MM.1S (cell line): ENCODE measurements around the gene CDH16.

Source experiments
- DNase-seq: peaks from one replicate; pipeline ENCODE4 v3.0.0-alpha.2; 2015
- H2AFZ ChIP-seq: fragments of 300-600 bp; sonication (generic); 2 replicates; pipeline ENCODE4 v1.6.0; 2016; ENCODE audit warnings: antibody characterized with exemption, low read length
- H3F3A ChIP-seq: fragments of 300-600 bp; sonication (generic); 2 replicates; pipeline ENCODE4 v1.6.1; 2016; ENCODE audit warnings: mild to moderate bottlenecking, antibody characterized with exemption, low read length, moderate library complexity, mixed read lengths; ENCODE audit not compliant: insufficient read depth
- H3K27ac ChIP-seq: fragments of 300-600 bp; sonication (generic); 2 replicates; pipeline ENCODE4 v1.5.1; 2016; ENCODE audit warnings: mild to moderate bottlenecking, low read length
- H3K27me3 ChIP-seq: fragments of 300-600 bp; sonication (generic); replicated peaks from 2 replicates; pipeline ENCODE4 v1.6.0; 2016; ENCODE audit warnings: low read length; ENCODE audit not compliant: insufficient read depth
- H3K36me3 ChIP-seq: fragments of 300-600 bp; sonication (generic); replicated peaks from 2 replicates; pipeline ENCODE4 v1.6.1; 2016; ENCODE audit warnings: mild to moderate bottlenecking, low read length, mixed read lengths; ENCODE audit not compliant: insufficient read depth
- H3K4me1 ChIP-seq: fragments of 300-600 bp; sonication (generic); 2 replicates; pipeline ENCODE4 v1.6.1; 2016; ENCODE audit warnings: low read length, mixed read lengths
- H3K4me2 ChIP-seq: fragments of 300-600 bp; sonication (generic); 2 replicates; pipeline ENCODE4 v1.6.0; 2016; ENCODE audit warnings: low read depth, low read length
- H3K4me3 ChIP-seq: fragments of 300-600 bp; sonication (generic); 2 replicates; pipeline ENCODE4 v1.5.1; 2016; ENCODE audit warnings: low read length, mixed read lengths
- H3K79me2 ChIP-seq: fragments of 300-600 bp; sonication (generic); 2 replicates; pipeline ENCODE4 v1.6.1; 2016; ENCODE audit warnings: mixed run types, low read length, mixed read lengths
- H3K9ac ChIP-seq: fragments of 300-600 bp; sonication (generic); 2 replicates; pipeline ENCODE4 v1.6.1; 2016; ENCODE audit warnings: low read length, mixed read lengths
- H3K9me2 ChIP-seq: fragments of 300-600 bp; sonication (generic); replicated peaks from 2 replicates; pipeline ENCODE4 v1.6.1; 2016; ENCODE audit warnings: mild to moderate bottlenecking, low read length, mixed read lengths; ENCODE audit not compliant: insufficient read depth
- H3K9me3 ChIP-seq: fragments of 300-600 bp; sonication (generic); replicated peaks from 2 replicates; pipeline ENCODE4 v1.6.1; 2016; ENCODE audit warnings: mild to moderate bottlenecking, low read length, mixed read lengths; ENCODE audit not compliant: insufficient read depth
- H4K20me1 ChIP-seq: fragments of 300-600 bp; sonication (generic); 2 replicates; pipeline ENCODE4 v1.6.1; 2016; ENCODE audit warnings: mild to moderate bottlenecking, low read length, moderate library complexity, mixed read lengths; ENCODE audit not compliant: insufficient read depth
- CTCF ChIP-seq: fragments of 300-600 bp; sonication (generic); IDR thresholded peaks from 2 replicates; pipeline ENCODE4 v1.5.1; 2016; ENCODE audit warnings: antibody characterized with exemption, low read length, mixed read lengths
- EZH2 ChIP-seq: fragments of 300-600 bp; sonication (generic); optimal IDR thresholded peaks from 2 replicates; pipeline ENCODE3; 2017; ENCODE audit warnings: low read depth, mild to moderate bottlenecking, antibody characterized with exemption, low read length, mixed read lengths
- EZH2phosphoT487 ChIP-seq: fragments of 300-600 bp; sonication (generic); IDR thresholded peaks from 2 replicates; pipeline ENCODE4 v1.6.1; 2018; ENCODE audit warnings: antibody characterized with exemption, low read length

CDH16 gene

GRCh38 chr16:66899945-66900710 is 18.6 kb downstream of the CDH16 start:
- Histone ChIP-seq H3K9me3 (no peaks in the 10 kb centered on the region), H3F3A (no peaks in the 10 kb centered on the region), H3K9me2 (no peaks in the 10 kb centered on the region), H3K4me1 (peaks cover under 1% of the 10 kb centered on the region; the same call in 1 of the 2 replicates), H3K4me3 (no peak overlapping the region), H3K36me3 (no peaks in the 10 kb centered on the region), H3K27ac (no peak overlapping the region), H3K79me2 (no peaks in the 10 kb centered on the region), H3K9ac (no peak overlapping the region), H3K27me3 (no peaks in the 10 kb centered on the region), H4K20me1 (no peaks in the 10 kb centered on the region), H2AFZ (no peak overlapping the region), H3K4me2 (no peak overlapping the region)
- no peak for DNase-seq
- no peak for TF ChIP-seq EZH2
- TF ChIP-seq CTCF = no peak
- TF ChIP-seq EZH2phosphoT487 = no peak

GRCh38 chr16:66899310-66899944 is 19.3 kb downstream of the CDH16 start:
- Histone ChIP-seq H3K9me3 (no peaks in the 10 kb centered on the region), H3K36me3 (no peaks in the 10 kb centered on the region), H3K4me2 (no peak overlapping the region), H3F3A (no peaks in the 10 kb centered on the region), H3K9ac (no peak overlapping the region), H2AFZ (no peak overlapping the region), H3K4me1 (no peaks in the 10 kb centered on the region), H3K27ac (no peak overlapping the region), H3K9me2 (no peaks in the 10 kb centered on the region), H3K27me3 (no peaks in the 10 kb centered on the region), H3K79me2 (no peaks in the 10 kb centered on the region), H3K4me3 (no peak overlapping the region), H4K20me1 (no peaks in the 10 kb centered on the region)
- no peak for DNase-seq
- TF ChIP-seq EZH2phosphoT487 (no peak), EZH2 (no peak), CTCF (no peak)

DNA sequence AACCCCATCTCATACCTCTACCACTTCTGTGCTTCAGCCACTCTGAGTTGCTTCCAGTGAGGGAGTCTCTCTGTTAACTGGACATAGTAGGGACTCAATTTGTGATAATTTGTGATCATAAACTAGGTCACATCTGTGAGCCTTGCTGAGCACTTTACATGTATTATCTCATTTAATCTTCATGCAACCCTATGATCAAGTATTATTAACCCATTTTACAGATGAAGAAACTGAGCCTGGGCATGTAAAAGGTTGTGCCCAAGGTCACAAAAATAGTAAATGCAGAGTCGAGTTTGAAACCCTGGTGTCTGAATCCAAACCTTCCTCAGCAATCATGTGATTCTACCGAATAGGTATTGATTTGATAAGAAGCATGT is 19.8 kb downstream of the CDH16 start:
- H3K4me2 ChIP-seq = no peak overlapping the region
- no peak overlapping the region for H3K4me3 ChIP-seq

More for the DNA sequence above, 19.8 kb downstream of the CDH16 start:
- Histone ChIP-seq H3K9me3 (no peaks in the 10 kb centered on the region), H4K20me1 (no peaks in the 10 kb centered on the region), H3K4me1 (no peaks in the 10 kb centered on the region), H3F3A (no peaks in the 10 kb centered on the region), H3K9me2 (no peaks in the 10 kb centered on the region), H2AFZ (no peak overlapping the region), H3K9ac (no peak overlapping the region), H3K27ac (no peak overlapping the region), H3K36me3 (no peaks in the 10 kb centered on the region), H3K79me2 (no peaks in the 10 kb centered on the region), H3K27me3 (no peaks in the 10 kb centered on the region)
- DNase-seq = no peak
- TF ChIP-seq CTCF = no peak
- no peak for TF ChIP-seq EZH2
- no peak for TF ChIP-seq EZH2phosphoT487
